Neural cell (in vitro differentiated cells): ENCODE results near the gene SESN2.

Source experiments
- EP300 ChIP-seq: fragments of 450-650 bp; conservative IDR thresholded peaks from 2 replicates; pipeline ENCODE4 v1.6.1; 2014; ENCODE audit warnings: antibody characterized with exemption, mild to moderate bottlenecking, moderate library complexity; ENCODE audit not compliant: poor library complexity, severe bottlenecking
- EZH2 ChIP-seq: fragments of 200-600, 300-800 bp; shearing (Covaris generic), sonication (generic); IDR thresholded peaks from 2 replicates; pipeline ENCODE4 v1.6.1; 2014; ENCODE audit warnings: antibody characterized with exemption, low read length, borderline replicate concordance, mild to moderate bottlenecking; ENCODE audit not compliant: insufficient read depth, poor library complexity, severe bottlenecking
- MXI1 ChIP-seq: fragments of 450-650 bp; conservative IDR thresholded peaks from 2 replicates; pipeline ENCODE4 v1.6.1; 2014; ENCODE audit warnings: antibody characterized with exemption, mild to moderate bottlenecking; ENCODE audit not compliant: poor library complexity, severe bottlenecking
- POLR2AphosphoS5 ChIP-seq: IDR thresholded peaks from 2 replicates; pipeline ENCODE4 v1.6.1; 2012
- RAD21 ChIP-seq: fragments of 450-650 bp; conservative IDR thresholded peaks from 2 replicates; pipeline ENCODE4 v1.6.1; 2014; ENCODE audit warnings: antibody characterized with exemption, mild to moderate bottlenecking, moderate library complexity
- REST ChIP-seq: IDR thresholded peaks from 2 replicates; pipeline ENCODE4 v1.6.1; 2012; ENCODE audit warnings: borderline replicate concordance
- SMC3 ChIP-seq: fragments of 450-650 bp; conservative IDR thresholded peaks from 2 replicates; pipeline ENCODE4 v1.6.1; 2014; ENCODE audit warnings: antibody characterized with exemption, mild to moderate bottlenecking, moderate library complexity; ENCODE audit not compliant: poor library complexity
- TAF1 ChIP-seq: IDR thresholded peaks from 2 replicates; pipeline ENCODE4 v1.6.1; 2012; ENCODE audit warnings: low read depth
- TF ChIP-seq, protein P1 (sequence below): fragments of 450-650 bp; IDR thresholded peaks from 2 replicates; pipeline ENCODE4 v1.5.1; 2014; ENCODE audit warnings: antibody characterized with exemption, mild to moderate bottlenecking, moderate library complexity; ENCODE audit not compliant: poor library complexity, severe bottlenecking

- TF ChIP-seq, protein P1, sequence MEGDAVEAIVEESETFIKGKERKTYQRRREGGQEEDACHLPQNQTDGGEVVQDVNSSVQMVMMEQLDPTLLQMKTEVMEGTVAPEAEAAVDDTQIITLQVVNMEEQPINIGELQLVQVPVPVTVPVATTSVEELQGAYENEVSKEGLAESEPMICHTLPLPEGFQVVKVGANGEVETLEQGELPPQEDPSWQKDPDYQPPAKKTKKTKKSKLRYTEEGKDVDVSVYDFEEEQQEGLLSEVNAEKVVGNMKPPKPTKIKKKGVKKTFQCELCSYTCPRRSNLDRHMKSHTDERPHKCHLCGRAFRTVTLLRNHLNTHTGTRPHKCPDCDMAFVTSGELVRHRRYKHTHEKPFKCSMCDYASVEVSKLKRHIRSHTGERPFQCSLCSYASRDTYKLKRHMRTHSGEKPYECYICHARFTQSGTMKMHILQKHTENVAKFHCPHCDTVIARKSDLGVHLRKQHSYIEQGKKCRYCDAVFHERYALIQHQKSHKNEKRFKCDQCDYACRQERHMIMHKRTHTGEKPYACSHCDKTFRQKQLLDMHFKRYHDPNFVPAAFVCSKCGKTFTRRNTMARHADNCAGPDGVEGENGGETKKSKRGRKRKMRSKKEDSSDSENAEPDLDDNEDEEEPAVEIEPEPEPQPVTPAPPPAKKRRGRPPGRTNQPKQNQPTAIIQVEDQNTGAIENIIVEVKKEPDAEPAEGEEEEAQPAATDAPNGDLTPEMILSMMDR = no peak
- TF ChIP-seq POLR2AphosphoS5 (no peak), RAD21 (no peak), MXI1 (no peak), EP300 (no peak), EZH2 (no peak), SMC3 (no peak), REST (no peak), TAF1 (no peak)
Observed at GRCh38 chr1:28317014-28317413, 57.7 kb downstream of the SESN2 start.
